ENCODE data around the gene ZSCAN29.

- TF ChIP-seq CTCF (conservative IDR thresholded peaks at IDR 0.05 in 1 of 2, IDR thresholded peaks at IDR 0.05 in 1 of 2; ENCODE audit: low read depth in 1 of 2, low read length in 2 of 2) (no peak), EZH2 (IDR thresholded peaks at IDR 0.05; ENCODE audit: low read length, missing control alignments) (no peak)
Observed at GRCh38 chr15:43317566-43318184, 53.2 kb downstream of the ZSCAN29 start.
